Nephron (organoid): ENCODE data around the gene BCL6B.

Experiments used
- H3K27ac Mint-ChIP-seq, 3 experiments: 2 replicates each; pipeline ENCODE4 v1.8.0; 2020; ENCODE audit warnings: mixed read lengths in 3 of 3, mild to moderate bottlenecking in 2 of 3, moderate library complexity in 1 of 3
- H3K27me3 Mint-ChIP-seq: 2 replicates; pipeline ENCODE4 v1.8.0; 2021; ENCODE audit warnings: low read depth, mild to moderate bottlenecking, moderate library complexity, mixed read lengths
- H3K36me3 Mint-ChIP-seq: 2 replicates; pipeline ENCODE4 v1.8.0; 2020; ENCODE audit warnings: low read depth, mixed read lengths
- H3K4me1 Mint-ChIP-seq: 2 replicates; pipeline ENCODE4 v1.8.0; 2020; ENCODE audit warnings: mixed read lengths
- H3K4me3 Mint-ChIP-seq, 3 experiments: 2 replicates each; pipeline ENCODE4 v1.8.0; 2020; ENCODE audit warnings: mild to moderate bottlenecking in 3 of 3, mixed read lengths in 3 of 3, moderate library complexity in 2 of 3
- H3K9me3 Mint-ChIP-seq: 2 replicates; pipeline ENCODE4 v1.8.0; 2020; ENCODE audit warnings: mixed read lengths
- TF ChIP-seq, protein P1 (sequence below), 3 experiments: fragments of 200-600 bp; sonication (generic); IDR thresholded peaks; one replicate each; pipeline ENCODE4 v1.5.0; 2021; ENCODE audit warnings: antibody characterized with exemption in 3 of 3; ENCODE audit not compliant: unreplicated experiment in 3 of 3

Gene BCL6B

DNA sequence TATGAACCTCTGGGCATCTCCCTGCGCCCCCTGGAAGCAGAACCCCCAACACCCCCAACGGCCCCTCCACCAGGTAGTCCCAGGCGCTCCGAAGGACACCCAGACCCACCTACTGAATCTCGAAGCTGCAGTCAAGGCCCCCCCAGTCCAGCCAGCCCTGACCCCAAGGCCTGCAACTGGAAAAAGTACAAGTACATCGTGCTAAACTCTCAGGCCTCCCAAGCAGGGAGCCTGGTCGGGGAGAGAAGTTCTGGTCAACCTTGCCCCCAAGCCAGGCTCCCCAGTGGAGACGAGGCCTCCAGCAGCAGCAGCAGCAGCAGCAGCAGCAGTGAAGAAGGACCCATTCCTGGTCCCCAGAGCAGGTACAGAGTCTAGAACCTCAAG is 1.5 kb downstream of the BCL6B start:
- Mint-ChIP-seq H3K27me3 (peaks cover 70% of the 10 kb centered on the region), H3K36me3 (no peaks in the 10 kb centered on the region), H3K9me3 (no peaks in the 10 kb centered on the region), H3K4me3 (peak overlapping the region in 1 of 3 experiments; percentile 45), H3K27ac (no peak overlapping the region), H3K4me1 (peaks cover 15% of the 10 kb centered on the region)
- TF ChIP-seq, protein P1, sequence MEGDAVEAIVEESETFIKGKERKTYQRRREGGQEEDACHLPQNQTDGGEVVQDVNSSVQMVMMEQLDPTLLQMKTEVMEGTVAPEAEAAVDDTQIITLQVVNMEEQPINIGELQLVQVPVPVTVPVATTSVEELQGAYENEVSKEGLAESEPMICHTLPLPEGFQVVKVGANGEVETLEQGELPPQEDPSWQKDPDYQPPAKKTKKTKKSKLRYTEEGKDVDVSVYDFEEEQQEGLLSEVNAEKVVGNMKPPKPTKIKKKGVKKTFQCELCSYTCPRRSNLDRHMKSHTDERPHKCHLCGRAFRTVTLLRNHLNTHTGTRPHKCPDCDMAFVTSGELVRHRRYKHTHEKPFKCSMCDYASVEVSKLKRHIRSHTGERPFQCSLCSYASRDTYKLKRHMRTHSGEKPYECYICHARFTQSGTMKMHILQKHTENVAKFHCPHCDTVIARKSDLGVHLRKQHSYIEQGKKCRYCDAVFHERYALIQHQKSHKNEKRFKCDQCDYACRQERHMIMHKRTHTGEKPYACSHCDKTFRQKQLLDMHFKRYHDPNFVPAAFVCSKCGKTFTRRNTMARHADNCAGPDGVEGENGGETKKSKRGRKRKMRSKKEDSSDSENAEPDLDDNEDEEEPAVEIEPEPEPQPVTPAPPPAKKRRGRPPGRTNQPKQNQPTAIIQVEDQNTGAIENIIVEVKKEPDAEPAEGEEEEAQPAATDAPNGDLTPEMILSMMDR (IDR thresholded peaks at IDR 0.05; ENCODE audit: unreplicated experiment in 3 of 3) = no peak

DNA sequence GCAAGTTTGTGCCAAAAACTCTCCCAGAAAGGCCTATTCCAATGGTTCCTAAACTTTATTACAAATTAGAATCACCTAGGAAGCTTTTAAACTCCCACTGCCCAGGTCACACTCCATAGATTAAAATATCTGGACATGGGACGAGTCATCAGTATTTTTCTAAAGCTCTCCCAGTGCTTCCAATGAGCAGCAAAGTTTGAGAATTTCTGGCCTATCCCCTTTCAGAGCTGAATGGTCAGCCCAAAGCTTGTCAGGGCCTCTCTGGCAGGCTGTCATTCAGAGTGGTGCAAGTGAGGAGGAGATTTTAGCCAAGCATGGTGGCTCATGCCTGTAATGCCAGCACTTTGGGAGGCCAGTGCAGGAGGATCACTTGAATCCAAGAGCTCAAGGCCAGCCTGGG is 2.4 kb downstream of the BCL6B start:
- TF ChIP-seq, protein P1 (IDR thresholded peaks at IDR 0.05; ENCODE audit: unreplicated experiment in 3 of 3) = no peak
- peaks cover 75% of the 10 kb centered on the region for H3K27me3 Mint-ChIP-seq
- no peaks in the 10 kb centered on the region for H3K36me3 Mint-ChIP-seq
- H3K4me1 Mint-ChIP-seq = peaks cover 15% of the 10 kb centered on the region
- no peak overlapping the region for H3K27ac Mint-ChIP-seq
- H3K4me3 Mint-ChIP-seq = peak overlapping the region in 2 of 3 experiments; percentile 32 to 47
- no peaks in the 10 kb centered on the region for H3K9me3 Mint-ChIP-seq

DNA sequence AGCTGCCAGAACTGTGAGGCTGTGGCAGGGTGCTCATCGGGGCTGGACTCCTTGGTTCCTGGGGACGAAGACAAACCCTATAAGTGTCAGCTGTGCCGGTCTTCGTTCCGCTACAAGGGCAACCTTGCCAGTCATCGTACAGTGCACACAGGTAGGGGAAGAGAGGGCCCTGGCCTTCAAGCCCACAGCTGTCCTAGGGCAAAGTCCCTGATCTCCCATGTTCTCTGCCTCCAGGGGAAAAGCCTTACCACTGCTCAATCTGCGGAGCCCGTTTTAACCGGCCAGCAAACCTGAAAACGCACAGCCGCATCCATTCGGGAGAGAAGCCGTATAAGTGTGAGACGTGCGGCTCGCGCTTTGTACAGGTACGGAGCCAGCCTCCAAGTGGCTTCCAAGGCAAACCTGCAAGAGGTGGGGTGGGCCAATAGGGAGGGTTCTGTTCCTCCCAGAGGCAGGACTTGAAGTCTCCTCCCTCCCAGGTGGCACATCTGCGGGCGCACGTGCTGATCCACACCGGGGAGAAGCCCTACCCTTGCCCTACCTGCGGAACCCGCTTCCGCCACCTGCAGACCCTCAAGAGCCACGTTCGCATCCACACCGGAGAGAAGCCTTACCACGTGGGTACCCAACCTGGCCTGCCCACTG is 3.7 kb downstream of the BCL6B start:
- Mint-ChIP-seq H3K27me3 (peaks cover 68% of the 10 kb centered on the region), H3K4me3 (no peak overlapping the region), H3K4me1 (peaks cover 2% of the 10 kb centered on the region), H3K9me3 (no peaks in the 10 kb centered on the region), H3K27ac (no peak overlapping the region), H3K36me3 (no peaks in the 10 kb centered on the region)
- TF ChIP-seq, protein P1 (IDR thresholded peaks at IDR 0.05; ENCODE audit: unreplicated experiment in 3 of 3) = no peak

DNA sequence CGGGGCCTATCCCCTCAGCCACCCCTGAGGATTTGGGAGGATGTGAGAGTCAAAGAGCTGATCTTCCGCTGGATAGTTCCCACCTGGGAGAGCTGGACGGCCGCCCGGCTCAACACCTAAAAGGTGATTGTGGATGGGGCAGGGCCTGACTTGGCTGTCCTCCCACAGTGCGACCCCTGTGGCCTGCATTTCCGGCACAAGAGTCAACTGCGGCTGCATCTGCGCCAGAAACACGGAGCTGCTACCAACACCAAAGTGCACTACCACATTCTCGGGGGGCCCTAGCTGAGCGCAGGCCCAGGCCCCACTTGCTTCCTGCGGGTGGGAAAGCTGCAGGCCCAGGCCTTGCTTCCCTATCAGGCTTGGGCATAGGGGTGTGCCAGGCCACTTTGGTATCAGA is 4.5 kb downstream of the BCL6B start:
- Mint-ChIP-seq H3K36me3 (no peaks in the 10 kb centered on the region), H3K27ac (no peak overlapping the region), H3K9me3 (no peaks in the 10 kb centered on the region), H3K4me1 (no peaks in the 10 kb centered on the region), H3K4me3 (no peak overlapping the region), H3K27me3 (peaks cover 60% of the 10 kb centered on the region)
- TF ChIP-seq, protein P1 (IDR thresholded peaks at IDR 0.05; ENCODE audit: unreplicated experiment in 3 of 3) = no peak

DNA sequence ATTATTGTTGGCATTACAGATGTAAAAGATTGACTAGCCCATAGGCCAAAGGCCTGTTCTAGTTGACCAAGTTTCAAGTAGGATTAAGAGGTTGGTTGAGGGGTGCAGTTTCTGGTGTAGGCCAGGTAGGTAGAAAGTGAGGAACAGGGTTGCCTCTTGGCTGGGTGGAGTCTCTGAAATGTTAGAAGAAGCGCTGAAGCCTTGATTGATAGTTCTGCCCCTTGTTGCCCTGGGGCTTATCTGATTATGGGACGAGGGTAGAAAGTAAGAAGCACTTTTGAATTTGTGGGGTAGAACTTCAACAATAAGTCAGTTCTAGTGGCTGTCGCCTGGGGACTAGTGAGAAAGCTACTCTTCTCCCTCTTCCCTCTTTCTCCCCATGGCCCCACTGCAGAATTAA is 6.2 kb downstream of the BCL6B start:
- TF ChIP-seq, protein P1 (IDR thresholded peaks at IDR 0.05; ENCODE audit: unreplicated experiment in 3 of 3) = no peak
- Mint-ChIP-seq H3K27ac (no peak overlapping the region), H3K27me3 (peaks cover 43% of the 10 kb centered on the region), H3K4me1 (no peaks in the 10 kb centered on the region), H3K4me3 (peak overlapping the region in 1 of 3 experiments; percentile 17), H3K36me3 (no peaks in the 10 kb centered on the region), H3K9me3 (no peaks in the 10 kb centered on the region)

DNA sequence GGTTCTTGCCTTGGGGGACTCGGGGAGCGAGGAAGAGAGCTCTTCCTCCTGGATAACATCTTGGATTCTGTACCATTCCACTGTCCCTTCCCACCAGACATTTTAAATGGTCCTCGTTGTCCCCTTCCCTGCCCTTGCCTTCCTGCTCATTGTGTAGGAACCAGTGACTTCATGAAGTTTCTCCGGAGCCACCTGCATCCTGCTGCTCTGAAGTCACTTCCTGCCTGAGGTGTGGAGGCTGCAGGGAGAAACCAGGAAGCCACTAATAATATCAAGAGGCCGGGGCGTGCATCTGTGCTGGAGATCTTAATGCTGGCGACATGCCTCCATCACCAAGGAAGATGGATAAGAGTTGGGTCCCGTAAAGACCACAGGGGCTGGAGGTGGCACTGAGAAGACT is 6.8 kb downstream of the BCL6B start:
- H3K27me3 Mint-ChIP-seq = peaks cover 37% of the 10 kb centered on the region
- H3K4me1 Mint-ChIP-seq = no peaks in the 10 kb centered on the region
- no peaks in the 10 kb centered on the region for H3K36me3 Mint-ChIP-seq
- H3K9me3 Mint-ChIP-seq = no peaks in the 10 kb centered on the region
- TF ChIP-seq, protein P1 (IDR thresholded peaks at IDR 0.05; ENCODE audit: unreplicated experiment in 3 of 3) = no peak
- no peak overlapping the region for H3K27ac Mint-ChIP-seq
- no peak overlapping the region for H3K4me3 Mint-ChIP-seq
